HepG2 (cell line): ENCODE measurements around the gene RNF25. TPM values are rescaled to one million over a fixed set of nuclear protein-coding genes. Genes with fewer than 3 reads are reported as not detected.

Source experiments
- AFF4 ChIP-seq: sonication (generic); formaldehyde crosslinking; IDR thresholded peaks from 2 replicates; pipeline ENCODE4 v1.4.0; 2020; ENCODE audit warnings: missing genetic modification reagents
- GPN1 ChIP-seq: sonication (generic); formaldehyde crosslinking; IDR thresholded peaks from 2 replicates; pipeline ENCODE4 v1.5.1; 2020; ENCODE audit warnings: missing genetic modification reagents, borderline replicate concordance
- NFKBIZ ChIP-seq: IDR thresholded peaks from 2 replicates; pipeline ENCODE4 v1.6.1; 2018; ENCODE audit warnings: missing genetic modification reagents, missing compliant biosample characterization
- RAD51 ChIP-seq: fragments of 450-650 bp; IDR thresholded peaks from 2 replicates; pipeline ENCODE4 v1.6.1; 2016; ENCODE audit warnings: borderline replicate concordance
- SNAI1 ChIP-seq: sonication (generic); formaldehyde crosslinking; IDR thresholded peaks from 2 replicates; pipeline ENCODE4 v1.5.0; 2020; ENCODE audit warnings: mild to moderate bottlenecking, missing genetic modification reagents, borderline replicate concordance
- ZBTB38 ChIP-seq: sonication (generic); formaldehyde crosslinking; IDR thresholded peaks from 2 replicates; pipeline ENCODE4 v1.5.1; 2020; ENCODE audit warnings: mild to moderate bottlenecking, missing genetic modification reagents
- ZNF253 ChIP-seq: sonication (generic); formaldehyde crosslinking; IDR thresholded peaks from 2 replicates; pipeline ENCODE4 v1.8.0; 2022; ENCODE audit warnings: mild to moderate bottlenecking, missing genetic modification reagents, borderline replicate concordance
- ZNF543 ChIP-seq: sonication (generic); formaldehyde crosslinking; IDR thresholded peaks from 2 replicates; pipeline ENCODE4 v1.4.0; 2020; ENCODE audit warnings: mild to moderate bottlenecking, missing genetic modification reagents
- ZNF572 ChIP-seq: sonication (generic); formaldehyde crosslinking; IDR thresholded peaks from 2 replicates; pipeline ENCODE4 v1.5.1; 2020; ENCODE audit warnings: mild to moderate bottlenecking, missing genetic modification reagents
- ZNF678 ChIP-seq: sonication (generic); formaldehyde crosslinking; IDR thresholded peaks from 2 replicates; pipeline ENCODE4 v1.4.0; 2020; ENCODE audit warnings: mild to moderate bottlenecking, missing genetic modification reagents
- ZNF746 ChIP-seq: sonication (generic); formaldehyde crosslinking; IDR thresholded peaks from 2 replicates; pipeline ENCODE4 v1.8.0; 2022; ENCODE audit warnings: mild to moderate bottlenecking, missing genetic modification reagents
- ZSCAN29 ChIP-seq: sonication (generic); formaldehyde crosslinking; conservative IDR thresholded peaks from 2 replicates; pipeline ENCODE4 v1.4.0; 2020; ENCODE audit warnings: mild to moderate bottlenecking, missing genetic modification reagents
- polyA plus RNA-seq, 8 experiments: library from polyadenylated mRNA; depleted of rRNA in 3 of 8; stranded (reverse) in 7 of 8; unstranded in 1 of 8; fragments of >200 nt; fragmentation: Illumina TruSeq in 4 of 8; extraction: Trizol in 4 of 8; gene quantifications; 2 replicates each; pipeline versions ENCODE4 v1.2.1 to v1.2.3, GENCODE V29; 2011 to 2016; ENCODE audit warnings: low read depth in 4 of 8, missing spikeins in 1 of 8, mixed read lengths in 1 of 8; ENCODE audit not compliant: insufficient read depth in 1 of 8
- total RNA-seq, 5 experiments: library from RNA; depleted of rRNA; stranded (reverse); fragments of >200 nt; fragmentation: Illumina TruSeq; extraction: Trizol; gene quantifications; 2 replicates each; pipeline ENCODE4 v1.2.3, GENCODE V29; 2016; ENCODE audit warnings: low read depth in 1 of 5
- TF ChIP-seq, protein P1 (sequence below): sonication (generic); formaldehyde crosslinking; IDR thresholded peaks from one replicate; pipeline ENCODE4 v1.5.1; 2020; ENCODE audit warnings: mild to moderate bottlenecking, missing genetic modification reagents; ENCODE audit errors: not compliant biosample characterization
- TF ChIP-seq, protein P2 (sequence below): sonication (generic); formaldehyde crosslinking; IDR thresholded peaks from 2 replicates; pipeline ENCODE4 v1.5.0; 2020; ENCODE audit warnings: missing genetic modification reagents
- TF ChIP-seq, protein P3 (sequence below), 2 experiments: sonication (generic) in 1 of 2; formaldehyde crosslinking in 1 of 2; IDR thresholded peaks; 2 replicates each; pipeline versions ENCODE4 v1.4.0 to v1.6.1; 2018 to 2020; ENCODE audit warnings: missing genetic modification reagents in 2 of 2, borderline replicate concordance in 1 of 2, low read depth in 1 of 2, mild to moderate bottlenecking in 1 of 2, missing biosample characterization in 1 of 2

The RNF25 gene
- total and polyA plus RNA-seq, 2 of the 13 experiments (the other 11 are each of a cell fraction or from before 2014, with no cell fraction given) = 37.0 to 87.6 TPM

DNA sequence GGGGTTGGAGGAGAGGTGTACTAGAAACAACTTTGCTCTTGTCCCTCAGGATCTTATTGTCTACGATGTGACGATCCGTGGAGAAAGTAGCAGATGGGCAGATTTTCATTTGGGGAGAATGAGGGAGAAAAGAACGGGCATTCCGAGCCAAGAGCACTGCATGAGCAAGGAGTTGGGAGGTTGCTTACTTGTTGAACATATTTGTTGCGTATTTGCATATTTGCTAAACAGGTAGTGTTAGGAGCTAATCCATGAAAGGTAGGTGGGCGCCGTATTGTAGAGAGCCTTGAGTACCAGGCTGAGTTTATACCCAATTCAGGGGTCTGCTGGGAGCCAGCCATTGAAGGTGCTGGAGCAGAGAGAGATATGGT lies 11.8 kb downstream of the RNF25 start (continued):
- TF ChIP-seq AFF4 (no peak), ZBTB38 (CRISPR knock-in tag) (0 out of 2 replicates have a peak, but pooled peaks have one; percentile 3), ZNF678 (CRISPR knock-in tag) (no peak), ZNF543 (no peak), RAD51 (no peak), ZNF572 (CRISPR knock-in tag) (no peak), ZSCAN29 (CRISPR knock-in tag) (no peak), NFKBIZ (CRISPR knock-in tag) (no peak), SNAI1 (peak; percentile 20; the same call in 1 of the 2 replicates), GPN1 (CRISPR knock-in tag) (no peak), ZNF253 (CRISPR knock-in tag) (no peak), ZNF746 (no peak)
- TF ChIP-seq, protein P1, sequence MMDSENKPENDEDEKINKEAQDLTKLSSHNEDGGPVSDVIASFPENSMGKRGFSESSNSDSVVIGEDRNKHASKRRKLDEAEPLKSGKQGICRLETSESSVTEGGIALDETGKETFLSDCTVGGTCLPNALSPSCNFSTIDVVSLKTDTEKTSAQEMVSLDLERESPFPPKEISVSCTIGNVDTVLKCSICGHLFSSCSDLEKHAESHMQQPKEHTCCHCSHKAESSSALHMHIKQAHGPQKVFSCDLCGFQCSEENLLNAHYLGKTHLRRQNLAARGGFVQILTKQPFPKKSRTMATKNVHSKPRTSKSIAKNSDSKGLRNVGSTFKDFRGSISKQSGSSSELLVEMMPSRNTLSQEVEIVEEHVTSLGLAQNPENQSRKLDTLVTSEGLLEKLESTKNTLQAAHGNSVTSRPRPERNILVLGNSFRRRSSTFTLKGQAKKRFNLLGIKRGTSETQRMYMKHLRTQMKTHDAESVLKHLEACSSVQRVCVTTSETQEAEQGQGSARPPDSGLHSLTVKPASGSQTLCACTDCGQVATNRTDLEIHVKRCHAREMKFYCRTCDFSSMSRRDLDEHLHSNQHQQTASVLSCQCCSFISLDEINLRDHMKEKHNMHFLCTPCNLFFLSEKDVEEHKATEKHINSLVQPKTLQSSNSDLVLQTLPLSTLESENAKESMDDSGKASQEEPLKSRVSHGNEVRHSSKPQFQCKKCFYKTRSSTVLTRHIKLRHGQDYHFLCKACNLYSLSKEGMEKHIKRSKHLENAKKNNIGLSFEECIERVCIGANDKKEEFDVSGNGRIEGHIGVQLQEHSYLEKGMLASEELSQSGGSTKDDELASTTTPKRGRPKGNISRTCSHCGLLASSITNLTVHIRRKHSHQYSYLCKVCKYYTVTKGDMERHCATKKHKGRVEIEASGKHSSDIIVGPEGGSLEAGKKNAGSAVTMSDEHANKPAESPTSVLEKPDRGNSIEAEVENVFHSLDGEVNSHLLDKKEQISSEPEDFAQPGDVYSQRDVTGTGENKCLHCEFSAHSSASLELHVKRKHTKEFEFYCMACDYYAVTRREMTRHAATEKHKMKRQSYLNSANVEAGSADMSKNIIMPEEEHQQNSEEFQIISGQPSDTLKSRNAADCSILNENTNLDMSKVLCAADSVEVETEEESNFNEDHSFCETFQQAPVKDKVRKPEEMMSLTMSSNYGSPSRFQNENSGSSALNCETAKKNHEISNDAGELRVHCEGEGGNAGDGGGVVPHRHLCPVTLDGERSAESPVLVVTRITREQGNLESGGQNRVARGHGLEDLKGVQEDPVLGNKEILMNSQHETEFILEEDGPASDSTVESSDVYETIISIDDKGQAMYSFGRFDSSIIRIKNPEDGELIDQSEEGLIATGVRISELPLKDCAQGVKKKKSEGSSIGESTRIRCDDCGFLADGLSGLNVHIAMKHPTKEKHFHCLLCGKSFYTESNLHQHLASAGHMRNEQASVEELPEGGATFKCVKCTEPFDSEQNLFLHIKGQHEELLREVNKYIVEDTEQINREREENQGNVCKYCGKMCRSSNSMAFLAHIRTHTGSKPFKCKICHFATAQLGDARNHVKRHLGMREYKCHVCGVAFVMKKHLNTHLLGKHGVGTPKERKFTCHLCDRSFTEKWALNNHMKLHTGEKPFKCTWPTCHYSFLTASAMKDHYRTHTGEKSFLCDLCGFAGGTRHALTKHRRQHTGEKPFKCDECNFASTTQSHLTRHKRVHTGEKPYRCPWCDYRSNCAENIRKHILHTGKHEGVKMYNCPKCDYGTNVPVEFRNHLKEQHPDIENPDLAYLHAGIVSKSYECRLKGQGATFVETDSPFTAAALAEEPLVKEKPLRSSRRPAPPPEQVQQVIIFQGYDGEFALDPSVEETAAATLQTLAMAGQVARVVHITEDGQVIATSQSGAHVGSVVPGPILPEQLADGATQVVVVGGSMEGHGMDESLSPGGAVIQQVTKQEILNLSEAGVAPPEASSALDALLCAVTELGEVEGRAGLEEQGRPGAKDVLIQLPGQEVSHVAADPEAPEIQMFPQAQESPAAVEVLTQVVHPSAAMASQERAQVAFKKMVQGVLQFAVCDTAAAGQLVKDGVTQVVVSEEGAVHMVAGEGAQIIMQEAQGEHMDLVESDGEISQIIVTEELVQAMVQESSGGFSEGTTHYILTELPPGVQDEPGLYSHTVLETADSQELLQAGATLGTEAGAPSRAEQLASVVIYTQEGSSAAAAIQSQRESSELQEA = no peak
- TF ChIP-seq, protein P2, sequence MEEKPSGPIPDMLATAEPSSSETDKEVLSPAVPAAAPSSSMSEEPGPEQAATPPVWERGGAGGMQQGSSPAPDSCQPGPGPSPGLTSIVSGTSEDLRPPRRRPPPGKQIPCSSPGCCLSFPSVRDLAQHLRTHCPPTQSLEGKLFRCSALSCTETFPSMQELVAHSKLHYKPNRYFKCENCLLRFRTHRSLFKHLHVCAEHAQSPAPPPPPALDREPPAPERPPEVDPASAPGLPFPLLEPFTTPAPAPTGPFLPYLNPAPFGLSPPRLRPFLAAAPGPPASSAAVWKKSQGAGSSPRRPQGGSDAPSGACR (CRISPR knock-in tag) = no peak
- TF ChIP-seq, protein P3, sequence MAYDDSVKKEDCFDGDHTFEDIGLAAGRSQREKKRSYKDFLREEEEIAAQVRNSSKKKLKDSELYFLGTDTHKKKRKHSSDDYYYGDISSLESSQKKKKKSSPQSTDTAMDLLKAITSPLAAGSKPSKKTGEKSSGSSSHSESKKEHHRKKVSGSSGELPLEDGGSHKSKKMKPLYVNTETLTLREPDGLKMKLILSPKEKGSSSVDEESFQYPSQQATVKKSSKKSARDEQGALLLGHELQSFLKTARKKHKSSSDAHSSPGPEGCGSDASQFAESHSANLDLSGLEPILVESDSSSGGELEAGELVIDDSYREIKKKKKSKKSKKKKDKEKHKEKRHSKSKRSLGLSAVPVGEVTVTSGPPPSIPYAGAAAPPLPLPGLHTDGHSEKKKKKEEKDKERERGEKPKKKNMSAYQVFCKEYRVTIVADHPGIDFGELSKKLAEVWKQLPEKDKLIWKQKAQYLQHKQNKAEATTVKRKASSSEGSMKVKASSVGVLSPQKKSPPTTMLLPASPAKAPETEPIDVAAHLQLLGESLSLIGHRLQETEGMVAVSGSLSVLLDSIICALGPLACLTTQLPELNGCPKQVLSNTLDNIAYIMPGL (CRISPR knock-in tag; IDR thresholded peaks at IDR 0.05; ENCODE audit: borderline replicate concordance in 1 of 2, low read depth in 1 of 2) = no peak
